K562 (cell line): ENCODE measurements around the gene PPARD.

Experiments used
- CBX2 ChIP-seq: fragments of 200-600 bp; sonication (generic); IDR thresholded peaks from one replicate; pipeline ENCODE4 v1.6.1; 2012; ENCODE audit warnings: mild to moderate bottlenecking, low read length, inconsistent platforms; ENCODE audit not compliant: insufficient read depth, poor library complexity, severe bottlenecking
- POLR2A ChIP-seq: fragments of 450-650 bp; conservative IDR thresholded peaks from 2 replicates; pipeline ENCODE4 v1.6.1; 2016
- ZNF740 ChIP-seq, 3 experiments: fragments of 200-800 bp in 1 of 3; sonication (Bioruptor generic) in 1 of 3; sonication (generic) in 1 of 3; formaldehyde crosslinking in 1 of 3; IDR thresholded peaks; 2 replicates each; pipeline versions ENCODE4 v1.6.1 to v1.8.0; 2016 to 2022; ENCODE audit warnings: mild to moderate bottlenecking in 2 of 3, missing compliant biosample characterization in 2 of 3, missing genetic modification characterization in 2 of 3, missing genetic modification reagents in 1 of 3
- TF ChIP-seq, protein P1 (sequence below): IDR thresholded peaks from 3 replicates; pipeline ENCODE4 v1.6.1; 2011; ENCODE audit warnings: borderline replicate concordance, mild to moderate bottlenecking; ENCODE audit not compliant: insufficient read length, insufficient read depth

- TF ChIP-seq, protein P1, sequence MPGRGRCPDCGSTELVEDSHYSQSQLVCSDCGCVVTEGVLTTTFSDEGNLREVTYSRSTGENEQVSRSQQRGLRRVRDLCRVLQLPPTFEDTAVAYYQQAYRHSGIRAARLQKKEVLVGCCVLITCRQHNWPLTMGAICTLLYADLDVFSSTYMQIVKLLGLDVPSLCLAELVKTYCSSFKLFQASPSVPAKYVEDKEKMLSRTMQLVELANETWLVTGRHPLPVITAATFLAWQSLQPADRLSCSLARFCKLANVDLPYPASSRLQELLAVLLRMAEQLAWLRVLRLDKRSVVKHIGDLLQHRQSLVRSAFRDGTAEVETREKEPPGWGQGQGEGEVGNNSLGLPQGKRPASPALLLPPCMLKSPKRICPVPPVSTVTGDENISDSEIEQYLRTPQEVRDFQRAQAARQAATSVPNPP: no peak
- no peak for TF ChIP-seq CBX2
- no peak for TF ChIP-seq POLR2A
- TF ChIP-seq ZNF740 (CRISPR knock-in tag; IDR thresholded peaks at IDR 0.05): no peak
- no peak for TF ChIP-seq ZNF740 (tag; IDR thresholded peaks at IDR 0.05)
These were observed 56.2 kb downstream of the PPARD start for GRCh38 chr6:35398526-35398925.
